GM12875 (cell line): Measurements from ENCODE around the gene SASH3.

Experiments used
- H3K4me3 ChIP-seq: one replicate; pipeline ENCODE4 v1.5.1; 2011; ENCODE audit warnings: low read depth, low read length, control low read depth
- CTCF ChIP-seq: IDR thresholded peaks from 2 replicates; pipeline ENCODE4 v1.5.1; 2011; ENCODE audit warnings: low read depth, mild to moderate bottlenecking, control low read depth, inconsistent platforms, low read length, moderate library complexity, borderline replicate concordance; ENCODE audit not compliant: insufficient read depth

The SASH3 gene

GRCh38 chrX:129825746-129826505 lies 46.2 kb downstream of the SASH3 start:
- no peak overlapping the region for H3K4me3 ChIP-seq
- no peak for TF ChIP-seq CTCF

- no peak overlapping the region for H3K4me3 ChIP-seq
- TF ChIP-seq CTCF: no peak
Observed at GRCh38 chrX:129830494-129830893, 50.7 kb downstream of the SASH3 start.

GRCh38 chrX:129831091-129831885 lies 51.5 kb downstream of the SASH3 start:
- no peak for TF ChIP-seq CTCF
- no peak overlapping the region for H3K4me3 ChIP-seq

GRCh38 chrX:129833153-129833990 lies 53.6 kb downstream of the SASH3 start:
- TF ChIP-seq CTCF: no peak
- no peak overlapping the region for H3K4me3 ChIP-seq

- no peak overlapping the region for H3K4me3 ChIP-seq
- no peak for TF ChIP-seq CTCF
Observed at GRCh38 chrX:129836827-129837226, 57.1 kb downstream of the SASH3 start.

GRCh38 chrX:129840344-129840743 lies 60.6 kb downstream of the SASH3 start:
- no peak for TF ChIP-seq CTCF
- H3K4me3 ChIP-seq: no peak overlapping the region
